ENCODE measurements around the gene MPPE1. TPM values are rescaled to one million over a fixed set of nuclear protein-coding genes. Genes with fewer than 3 reads are reported as not detected.

The MPPE1 gene
- total RNA-seq, 1 experiment from 2014 or later = 21.4 TPM

- no peaks in the 10 kb centered on the region for H3K9me3 ChIP-seq (ENCODE audit: control insufficient read depth in 1 of 2, insufficient read depth in 1 of 2, low read depth in 1 of 2, low read length in 2 of 2)
- peaks cover 10 to 21% of the 10 kb centered on the region in 2 experiments; a peak in 3 of 4 replicates for H3K4me1 ChIP-seq (ENCODE audit: control insufficient read depth in 1 of 2, insufficient read depth in 2 of 2, low read length in 2 of 2)
- no peak overlapping the region for H3K27ac ChIP-seq (ENCODE audit: low read depth, low read length)
- BruUV-seq (replicated peaks) = no TSS peak
- no peak for TF ChIP-seq POLR2AphosphoS5 (IDR thresholded peaks at IDR 0.05; ENCODE audit: low read depth, low read length)
- TF ChIP-seq CEBPB (IDR thresholded peaks at IDR 0.05; ENCODE audit: low read depth) = no peak
- TF ChIP-seq MAX (IDR thresholded peaks at IDR 0.05) = no peak
- no peak for TF ChIP-seq CTCF (IDR thresholded peaks at IDR 0.05 in 2 of 3, conservative IDR thresholded peaks at IDR 0.05 in 1 of 3; ENCODE audit: borderline replicate concordance in 1 of 3, insufficient read depth in 1 of 3, low read depth in 2 of 3, low read length in 2 of 3)
- TF ChIP-seq YY1 (IDR thresholded peaks at IDR 0.05; ENCODE audit: extremely low read depth, insufficient replicate concordance, low read depth, low read length) = no peak
- no peak for TF ChIP-seq JUND (IDR thresholded peaks at IDR 0.05)
- no peak for TF ChIP-seq REST (IDR thresholded peaks at IDR 0.05; ENCODE audit: low read depth)
- TF ChIP-seq RAD21 (IDR thresholded peaks at IDR 0.05; ENCODE audit: low read depth) = no peak
- no peak for TF ChIP-seq ZBTB33 (IDR thresholded peaks at IDR 0.05; ENCODE audit: extremely low read depth, insufficient replicate concordance, low read length)
- no peak for TF ChIP-seq FOSL1 (IDR thresholded peaks at IDR 0.05; ENCODE audit: low read depth)
- no peak for TF ChIP-seq SRF (IDR thresholded peaks at IDR 0.05; ENCODE audit: low read depth)
- TF ChIP-seq POLR2A (IDR thresholded peaks at IDR 0.05; ENCODE audit: borderline replicate concordance, extremely low read depth, insufficient read depth, insufficient read length) = no peak
- no peak for TF ChIP-seq ZNF274 (IDR thresholded peaks at IDR 0.05; ENCODE audit: low read depth, low read length)
- no peak for TF ChIP-seq TCF7L2 (IDR thresholded peaks at IDR 0.05; ENCODE audit: borderline replicate concordance, extremely low read depth, insufficient read depth, insufficient read length)
- TF ChIP-seq EZH2 (IDR thresholded peaks at IDR 0.05) = no peak
- TF ChIP-seq ELF1 (IDR thresholded peaks at IDR 0.05; ENCODE audit: borderline replicate concordance, low read depth) = no peak
- TF ChIP-seq SIN3A (IDR thresholded peaks at IDR 0.05; ENCODE audit: low read depth) = no peak
- no peak for TF ChIP-seq EZH2phosphoT487 (IDR thresholded peaks at IDR 0.05; ENCODE audit: borderline replicate concordance)
- TF ChIP-seq ZFX (IDR thresholded peaks at IDR 0.05) = no peak
- no peak for TF ChIP-seq EGR1 (IDR thresholded peaks at IDR 0.05; ENCODE audit: low read depth)
- H3K9me2 ChIP-seq (ENCODE audit: insufficient read depth) = no peaks in the 10 kb centered on the region
- DNase-seq (ENCODE audit: low read depth, low spot score) (no peak), ATAC-seq (no peak)
- H3K4me2 ChIP-seq (ENCODE audit: low read length) = no peak overlapping the region
- H4K20me1 ChIP-seq (ENCODE audit: insufficient read depth) = no peaks in the 10 kb centered on the region
- no peak overlapping the region for H3K9ac ChIP-seq (ENCODE audit: low read length)
- no peaks in the 10 kb centered on the region for H3K27me3 ChIP-seq (ENCODE audit: insufficient read depth, low read length)
- ChIA-PET POLR2A (no interaction called here), CTCF (no interaction called here), RAD21 (ENCODE audit: low non-redundant PET in 1 of 2, low total read pairs in 2 of 2, uncharacterized antibody in 2 of 2, unreplicated experiment in 2 of 2) (no interaction called here)
- peaks cover 0 to 4% of the 10 kb centered on the region in 2 experiments; a peak in 1 of 4 replicates for H3K36me3 ChIP-seq (ENCODE audit: control insufficient read depth in 1 of 2, insufficient read depth in 2 of 2, low read length in 2 of 2)
- H3K79me2 ChIP-seq (ENCODE audit: insufficient read depth, low read length) = no peaks in the 10 kb centered on the region
- H2AFZ ChIP-seq (ENCODE audit: low read depth, low read length, poor library complexity, severe bottlenecking) = no peak overlapping the region
- intact Hi-C loops (cut with micrococcal nuclease) = no loop called here
- H3K4me3 ChIP-seq (replicated peaks in 1 of 2; ENCODE audit: low read depth in 1 of 2, low read length in 2 of 2) = no peak overlapping the region
These were observed 16.4 kb downstream of the MPPE1 start for GRCh38 chr18:11891737-11892136.

All from HCT116 (cell line).